Breast epithelium (tissue), 3 donors: ENCODE data around the gene OSBPL6.

ENCODE experiments used
- CTCF ChIP-seq, 3 donors: fragments of 450-650 bp; IDR thresholded peaks; one replicate each; pipeline ENCODE4 v1.5.1; 2016 to 2017; ENCODE audit warnings: antibody characterized with exemption in 3 of 3, mild to moderate bottlenecking in 3 of 3, moderate library complexity in 3 of 3
- POLR2A ChIP-seq: fragments of 450-650 bp; IDR thresholded peaks from one replicate; pipeline ENCODE4 v1.6.1; 2016; ENCODE audit warnings: antibody characterized with exemption, mild to moderate bottlenecking, moderate library complexity
- POLR2AphosphoS5 ChIP-seq, 3 donors: sonication (generic); formaldehyde crosslinking; IDR thresholded peaks; one replicate each; pipeline ENCODE4 v1.6.1; 2017; ENCODE audit warnings: antibody characterized with exemption in 3 of 3

DNA sequence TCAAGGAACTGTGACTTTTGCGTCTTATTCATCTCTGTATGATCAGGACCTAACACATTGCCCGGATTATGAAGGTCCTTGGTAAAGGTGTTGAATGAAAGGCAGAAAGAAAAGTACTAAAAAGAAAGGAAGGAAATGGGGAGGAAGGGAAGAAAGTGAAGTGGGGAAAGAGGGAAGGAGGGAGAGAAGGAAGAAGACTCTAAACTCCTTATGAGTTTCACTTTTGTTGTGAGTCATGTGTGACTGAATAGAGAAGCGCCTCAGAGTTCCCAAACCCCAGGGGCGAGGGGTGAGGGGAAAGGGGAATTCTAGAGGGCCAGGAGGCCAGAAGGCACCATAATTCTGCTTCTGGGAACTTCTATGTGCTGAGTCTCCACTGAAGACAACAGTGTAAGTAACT is 30.9 kb upstream of the OSBPL6 start:
- TF ChIP-seq CTCF (IDR thresholded peaks at IDR 0.05): no peak
- TF ChIP-seq POLR2A: no peak
- TF ChIP-seq POLR2AphosphoS5 (IDR thresholded peaks at IDR 0.05): no peak
